Measurements from ENCODE around the gene DOCK2.

DNA sequence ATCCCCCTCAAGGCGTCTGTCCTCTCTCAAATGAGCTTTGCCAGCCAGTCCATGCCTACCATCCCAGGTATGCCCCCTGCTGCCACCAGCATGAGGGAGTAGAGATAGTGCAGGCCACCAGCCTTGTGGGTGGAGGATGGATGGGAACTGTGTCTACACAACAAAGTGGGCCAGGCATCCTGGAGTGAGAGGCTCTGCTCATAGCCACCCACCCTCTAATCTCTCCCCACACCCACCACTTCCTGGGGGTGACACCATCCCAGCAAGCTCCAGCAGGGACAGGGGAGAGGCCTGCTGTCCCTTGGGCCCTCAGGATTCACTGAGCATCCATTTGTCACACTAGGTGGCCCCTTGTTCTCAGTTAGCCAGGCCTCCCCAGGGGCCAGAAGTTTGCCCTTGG is 443.1 kb downstream of the DOCK2 start:
- no peak for TF ChIP-seq EZH2 (IDR thresholded peaks at IDR 0.05)
- TF ChIP-seq CTCF (IDR thresholded peaks at IDR 0.05) = no peak

Data from neural progenitor cell (in vitro differentiated cells).